ENCODE data around the gene OR51D1. TPM values are rescaled to one million over a fixed set of nuclear protein-coding genes. Genes with fewer than 3 reads are reported as not detected.

Gene OR51D1
- total and polyA plus RNA-seq, 2 experiments from 2014 or later = not detected

DNA sequence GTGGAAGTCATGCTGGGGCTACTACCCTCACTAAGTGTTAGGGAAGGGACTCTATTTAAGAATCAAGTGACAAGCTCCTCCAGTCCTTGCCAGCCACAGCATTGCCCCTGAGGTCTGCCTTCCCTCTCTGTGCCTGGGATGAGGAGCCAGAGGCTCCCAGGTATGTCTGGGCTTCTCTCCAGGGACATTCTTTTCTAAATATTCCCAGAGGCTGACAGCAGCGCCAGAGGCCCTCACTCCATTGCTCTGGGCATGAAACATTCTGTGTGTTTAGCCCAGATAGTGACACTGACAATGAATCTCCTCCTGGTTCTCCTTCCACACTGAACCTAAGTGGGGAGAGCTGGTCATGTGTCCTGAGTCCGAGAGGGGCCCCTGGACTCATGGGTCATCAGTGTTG lies 8.7 kb downstream of the OR51D1 start:
- WGBS (ENCODE audit: low lambda C conversion rate, missing lambda C conversion rate) = 79% methylated on average over 2 of the region's 2 CpGs

DNA sequence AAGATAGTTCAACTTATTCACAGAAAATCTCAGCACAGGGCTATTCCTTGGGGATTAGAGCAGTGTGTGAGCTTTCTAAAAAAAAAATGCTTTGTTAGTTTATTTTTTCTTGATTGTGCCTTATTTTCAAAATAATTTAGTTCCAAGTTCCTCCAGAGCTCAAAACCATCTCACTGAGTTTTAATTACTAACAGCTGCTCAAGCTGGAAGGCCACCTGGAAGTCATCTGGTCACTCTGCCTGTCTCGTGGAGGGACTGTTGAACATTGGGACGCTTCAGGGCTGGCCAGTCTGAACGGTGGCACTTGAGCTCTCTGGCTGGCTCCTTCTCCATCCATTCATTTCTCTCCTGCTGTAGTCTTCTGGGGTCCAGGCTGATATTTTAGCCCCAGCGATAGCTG lies 10.5 kb downstream of the OR51D1 start:
- no peak overlapping the region for H2AFZ ChIP-seq
- no peak overlapping the region for H3K4me3 ChIP-seq
- no peaks in the 10 kb centered on the region for H4K20me1 ChIP-seq (ENCODE audit: insufficient read depth, poor library complexity, severe bottlenecking)
- no peak for DNase-seq (ENCODE audit: low spot score)
- H3K4me1 ChIP-seq (ENCODE audit: insufficient read depth) = no peaks in the 10 kb centered on the region
- H3K9me3 ChIP-seq (ENCODE audit: low read depth) = no peaks in the 10 kb centered on the region
- peaks cover 5% of the 10 kb centered on the region for H3K27me3 ChIP-seq
- H3K9me2 ChIP-seq (replicated peaks; ENCODE audit: insufficient read depth) = no peaks in the 10 kb centered on the region
- TF ChIP-seq EZH2 (IDR thresholded peaks at IDR 0.05; ENCODE audit: borderline replicate concordance) = no peak
- 58% methylated on average over 4 of the region's 4 CpGs for WGBS (ENCODE audit: low lambda C conversion rate, missing lambda C conversion rate)
- no peaks in the 10 kb centered on the region for H3K36me3 ChIP-seq (replicated peaks; ENCODE audit: insufficient read depth, low read depth)
- no peak overlapping the region for H3K27ac ChIP-seq
- H3K79me2 ChIP-seq = no peaks in the 10 kb centered on the region
- no peak overlapping the region for H3K4me2 ChIP-seq

More for the DNA sequence above, 8.7 kb downstream of the OR51D1 start:
- no peak for TF ChIP-seq EZH2phosphoT487 (IDR thresholded peaks at IDR 0.05; ENCODE audit: low read depth, severe bottlenecking, unreplicated experiment)
- TF ChIP-seq, protein P1, sequence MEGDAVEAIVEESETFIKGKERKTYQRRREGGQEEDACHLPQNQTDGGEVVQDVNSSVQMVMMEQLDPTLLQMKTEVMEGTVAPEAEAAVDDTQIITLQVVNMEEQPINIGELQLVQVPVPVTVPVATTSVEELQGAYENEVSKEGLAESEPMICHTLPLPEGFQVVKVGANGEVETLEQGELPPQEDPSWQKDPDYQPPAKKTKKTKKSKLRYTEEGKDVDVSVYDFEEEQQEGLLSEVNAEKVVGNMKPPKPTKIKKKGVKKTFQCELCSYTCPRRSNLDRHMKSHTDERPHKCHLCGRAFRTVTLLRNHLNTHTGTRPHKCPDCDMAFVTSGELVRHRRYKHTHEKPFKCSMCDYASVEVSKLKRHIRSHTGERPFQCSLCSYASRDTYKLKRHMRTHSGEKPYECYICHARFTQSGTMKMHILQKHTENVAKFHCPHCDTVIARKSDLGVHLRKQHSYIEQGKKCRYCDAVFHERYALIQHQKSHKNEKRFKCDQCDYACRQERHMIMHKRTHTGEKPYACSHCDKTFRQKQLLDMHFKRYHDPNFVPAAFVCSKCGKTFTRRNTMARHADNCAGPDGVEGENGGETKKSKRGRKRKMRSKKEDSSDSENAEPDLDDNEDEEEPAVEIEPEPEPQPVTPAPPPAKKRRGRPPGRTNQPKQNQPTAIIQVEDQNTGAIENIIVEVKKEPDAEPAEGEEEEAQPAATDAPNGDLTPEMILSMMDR (IDR thresholded peaks at IDR 0.05; ENCODE audit: poor library complexity) = no peak
- no peak for TF ChIP-seq EZH2 (IDR thresholded peaks at IDR 0.05; ENCODE audit: borderline replicate concordance)
- DNase-seq (ENCODE audit: low spot score) = no peak
- Histone ChIP-seq H4K20me1 (ENCODE audit: insufficient read depth, poor library complexity, severe bottlenecking) (no peaks in the 10 kb centered on the region), H3K4me2 (no peak overlapping the region), H2AFZ (no peak overlapping the region), H3K27me3 (peaks cover 5% of the 10 kb centered on the region), H3K36me3 (replicated peaks; ENCODE audit: insufficient read depth, low read depth) (no peaks in the 10 kb centered on the region), H3K9me2 (replicated peaks; ENCODE audit: insufficient read depth) (no peaks in the 10 kb centered on the region), H3K79me2 (no peaks in the 10 kb centered on the region), H3K4me1 (ENCODE audit: insufficient read depth) (no peaks in the 10 kb centered on the region), H3K9me3 (ENCODE audit: low read depth) (no peaks in the 10 kb centered on the region), H3K27ac (no peak overlapping the region), H3K4me3 (no peak overlapping the region)

DNA sequence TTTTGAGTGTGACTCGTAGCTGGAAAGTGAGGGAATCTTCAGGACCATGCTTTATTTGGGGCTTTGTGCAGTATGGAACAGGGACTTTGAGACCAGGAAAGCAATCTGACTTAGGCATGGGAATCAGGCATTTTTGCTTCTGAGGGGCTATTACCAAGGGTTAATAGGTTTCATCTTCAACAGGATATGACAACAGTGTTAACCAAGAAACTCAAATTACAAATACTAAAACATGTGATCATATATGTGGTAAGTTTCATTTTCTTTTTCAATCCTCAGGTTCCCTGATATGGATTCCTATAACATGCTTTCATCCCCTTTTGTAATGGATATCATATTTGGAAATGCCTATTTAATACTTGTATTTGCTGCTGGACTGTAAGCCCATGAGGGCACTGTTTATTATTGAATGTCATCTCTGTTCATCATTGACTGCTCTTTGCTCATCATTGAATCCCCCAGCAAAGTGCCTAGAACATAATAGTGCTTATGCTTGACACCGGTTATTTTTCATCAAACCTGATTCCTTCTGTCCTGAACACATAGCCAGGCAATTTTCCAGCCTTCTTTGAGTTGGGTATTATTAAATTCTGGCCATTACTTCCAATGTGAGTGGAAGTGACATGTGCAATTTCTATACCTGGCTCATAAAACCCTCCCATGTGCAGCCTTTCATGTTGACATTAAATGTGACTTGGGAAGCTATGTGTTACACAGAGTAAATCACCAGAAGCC lies 17.5 kb downstream of the OR51D1 start:
- H3K9me3 ChIP-seq (ENCODE audit: low read depth) = no peaks in the 10 kb centered on the region
- no peaks in the 10 kb centered on the region for H3K27me3 ChIP-seq
- H3K4me1 ChIP-seq (ENCODE audit: insufficient read depth) = peaks cover 7% of the 10 kb centered on the region
- H3K36me3 ChIP-seq (replicated peaks; ENCODE audit: insufficient read depth, low read depth) = no peaks in the 10 kb centered on the region
- no peak overlapping the region for H2AFZ ChIP-seq
- H3K27ac ChIP-seq = no peak overlapping the region
- no peak for TF ChIP-seq EZH2 (IDR thresholded peaks at IDR 0.05; ENCODE audit: borderline replicate concordance)
- TF ChIP-seq, protein P1 (IDR thresholded peaks at IDR 0.05; ENCODE audit: poor library complexity) = no peak
- TF ChIP-seq EZH2phosphoT487 (IDR thresholded peaks at IDR 0.05; ENCODE audit: low read depth, severe bottlenecking, unreplicated experiment) = no peak
- no peaks in the 10 kb centered on the region for H4K20me1 ChIP-seq (ENCODE audit: insufficient read depth, poor library complexity, severe bottlenecking)
- no peak overlapping the region for H3K4me3 ChIP-seq
- no peak for DNase-seq (ENCODE audit: low spot score)
- 83% methylated on average over 2 of the region's 2 CpGs for WGBS (ENCODE audit: low lambda C conversion rate, missing lambda C conversion rate)
- no peak overlapping the region for H3K4me2 ChIP-seq
- H3K9me2 ChIP-seq (replicated peaks; ENCODE audit: insufficient read depth) = no peaks in the 10 kb centered on the region
- no peaks in the 10 kb centered on the region for H3K79me2 ChIP-seq

DNA sequence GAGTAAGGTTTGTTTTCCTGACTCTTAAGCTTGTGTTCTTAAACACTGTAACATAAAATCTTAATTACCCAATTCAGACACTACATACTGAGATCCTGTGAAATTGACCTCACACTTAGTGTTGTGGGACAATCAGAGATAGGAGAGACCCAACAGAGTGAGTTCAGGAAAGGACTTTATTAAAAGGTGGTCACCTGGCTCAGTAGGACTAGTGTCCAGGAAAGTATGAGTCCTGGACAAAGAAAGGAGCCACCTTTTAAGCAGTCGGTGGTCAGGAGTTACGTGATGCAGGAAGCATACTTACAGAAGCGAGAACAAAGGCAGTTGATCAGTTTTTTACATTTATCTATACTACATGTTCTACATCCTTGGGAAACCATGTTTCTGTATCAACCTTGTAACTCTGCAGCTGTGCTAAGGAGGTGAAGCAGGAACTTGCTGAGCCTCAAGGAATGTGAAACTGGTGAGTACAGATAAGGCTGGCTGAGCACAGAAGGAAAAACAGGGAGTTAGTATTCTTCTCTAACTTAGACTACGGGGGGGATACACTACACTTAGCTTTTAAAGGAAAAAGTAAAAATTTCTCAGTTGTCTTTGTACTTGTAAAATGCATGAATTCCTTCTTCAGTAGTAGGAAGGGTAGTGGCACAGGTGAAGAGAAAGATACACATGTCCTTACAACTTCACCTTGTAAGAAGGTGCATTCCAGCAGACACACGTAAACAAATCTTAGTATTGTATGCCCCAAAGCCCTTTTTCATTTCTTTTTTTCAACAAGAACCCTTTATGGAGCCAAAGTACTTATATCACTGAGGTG lies 21.6 kb downstream of the OR51D1 start:
- H3K36me3 ChIP-seq (replicated peaks; ENCODE audit: insufficient read depth, low read depth) = no peaks in the 10 kb centered on the region
- no peak for DNase-seq (ENCODE audit: low spot score)
- TF ChIP-seq, protein P1 (IDR thresholded peaks at IDR 0.05; ENCODE audit: poor library complexity) = no peak
- TF ChIP-seq EZH2 (IDR thresholded peaks at IDR 0.05; ENCODE audit: borderline replicate concordance) (no peak), EZH2phosphoT487 (IDR thresholded peaks at IDR 0.05; ENCODE audit: low read depth, severe bottlenecking, unreplicated experiment) (no peak)
- H3K4me2 ChIP-seq = peak overlapping the region; percentile 66
- peaks cover 7% of the 10 kb centered on the region for H3K4me1 ChIP-seq (ENCODE audit: insufficient read depth)
- no peaks in the 10 kb centered on the region for H3K79me2 ChIP-seq
- WGBS (ENCODE audit: low lambda C conversion rate, missing lambda C conversion rate) = 58% methylated on average over 5 of the region's 5 CpGs
- H3K9me3 ChIP-seq (ENCODE audit: low read depth) = no peaks in the 10 kb centered on the region
- peak overlapping the region; percentile 50 for H2AFZ ChIP-seq
- H3K4me3 ChIP-seq = no peak overlapping the region
- no peaks in the 10 kb centered on the region for H3K9me2 ChIP-seq (replicated peaks; ENCODE audit: insufficient read depth)
- H3K27me3 ChIP-seq = no peaks in the 10 kb centered on the region
- peak overlapping the region; percentile 56 for H3K27ac ChIP-seq
- no peaks in the 10 kb centered on the region for H4K20me1 ChIP-seq (ENCODE audit: insufficient read depth, poor library complexity, severe bottlenecking)

All from hepatocyte (in vitro differentiated cells).